Stomach (tissue), 4 donors: ENCODE data around the gene HCRT.

Experiments
- CTCF ChIP-seq, 7 experiments: fragments of 450-650 bp in 4 of 7; fragments of 200-600 bp in 3 of 7; sonication (generic) in 3 of 7; IDR thresholded peaks; one replicate each; pipeline ENCODE4 v1.5.1; 2016 to 2019; ENCODE audit warnings: antibody characterized with exemption in 7 of 7, control low read depth in 2 of 7, mild to moderate bottlenecking in 1 of 7
- EP300 ChIP-seq: sonication (generic); formaldehyde crosslinking; IDR thresholded peaks from one replicate; pipeline ENCODE4 v1.6.1; 2017; ENCODE audit warnings: antibody characterized with exemption
- POLR2A ChIP-seq, 4 donors: fragments of 450-650 bp; IDR thresholded peaks; one replicate each; pipeline ENCODE4 v1.6.1; 2016; ENCODE audit warnings: antibody characterized with exemption in 4 of 4, control low read depth in 2 of 4, mild to moderate bottlenecking in 1 of 4, moderate library complexity in 1 of 4
- POLR2AphosphoS5 ChIP-seq, 3 donors: sonication (generic); formaldehyde crosslinking; IDR thresholded peaks; one replicate each; pipeline ENCODE4 v1.6.1; 2016; ENCODE audit warnings: antibody characterized with exemption in 3 of 3

DNA sequence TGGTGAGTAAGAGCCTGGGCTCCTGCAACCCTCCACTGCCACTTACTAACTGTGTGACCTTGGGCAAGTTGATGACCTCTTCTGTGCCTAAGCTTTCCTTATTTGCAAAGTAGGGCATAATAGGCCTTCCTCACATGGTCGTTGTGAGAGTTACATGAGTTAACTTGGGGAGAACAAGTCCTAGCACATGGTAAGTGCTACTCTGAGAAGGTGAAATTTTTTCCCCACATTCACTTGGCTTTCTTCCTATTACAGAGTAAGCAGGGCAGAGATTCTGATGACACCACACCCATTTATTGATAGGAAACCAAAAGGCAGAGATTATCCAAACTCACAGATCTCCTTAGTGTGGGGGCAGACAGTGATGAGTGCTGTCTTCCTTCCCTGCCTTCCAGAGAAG lies 5.9 kb downstream of the HCRT start:
- TF ChIP-seq CTCF (IDR thresholded peaks at IDR 0.05): no peak
- no peak for TF ChIP-seq POLR2AphosphoS5 (IDR thresholded peaks at IDR 0.05)
- no peak for TF ChIP-seq POLR2A (IDR thresholded peaks at IDR 0.05)
- no peak for TF ChIP-seq EP300
